Astrocyte of the hippocampus (primary cell): Measurements from ENCODE around the gene LCP2.
"Not testable (repeated sequence)": the region's sequence is repeated elsewhere in the genome, so short reads cannot be mapped to it uniquely, and the experiment has no call there.

ENCODE experiments used
- DNase-seq: peaks from one replicate; pipeline ENCODE4 v3.0.0; 2011; ENCODE audit warnings: low read depth, low spot score

The LCP2 gene

DNA sequence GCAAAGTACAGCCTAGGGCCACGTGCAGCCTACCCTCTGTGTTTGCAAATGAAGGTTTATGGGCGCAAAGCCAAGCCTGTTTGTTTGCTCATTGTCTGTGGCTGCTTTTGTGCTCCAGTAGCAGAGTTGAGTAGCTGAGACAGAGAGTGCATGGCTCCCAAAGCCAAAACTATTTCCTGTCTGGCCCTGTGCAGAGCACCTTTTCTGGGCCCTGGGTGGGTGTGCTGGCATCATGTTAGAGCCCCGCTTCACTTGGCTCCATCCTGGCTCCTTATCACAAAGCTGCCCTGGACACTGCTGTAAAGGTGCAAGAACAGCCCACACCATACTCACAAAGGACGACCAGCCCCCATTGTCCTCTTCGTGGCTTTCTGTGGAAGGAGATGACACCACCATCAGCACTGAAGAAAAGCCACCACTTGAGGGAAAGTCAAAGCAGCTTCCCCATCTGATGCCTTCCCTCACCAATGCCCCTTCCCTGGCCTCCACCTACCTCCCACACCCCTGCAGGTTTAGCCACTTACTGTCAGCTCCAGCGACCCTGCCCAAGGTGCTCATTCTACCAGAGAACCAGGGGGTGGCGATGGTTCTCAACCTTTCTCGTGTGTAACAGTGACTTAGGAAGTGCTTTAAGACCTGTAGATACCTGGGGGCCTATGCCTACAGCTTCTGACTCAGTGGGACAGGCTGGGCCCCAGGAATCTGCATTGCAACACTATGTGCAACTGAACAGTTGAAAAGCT is 23.4 kb downstream of the LCP2 start:
- DNase-seq = peak; percentile 29

GRCh38 chr5:170270293-170271069 is 27.1 kb downstream of the LCP2 start:
- no peak for DNase-seq

DNA sequence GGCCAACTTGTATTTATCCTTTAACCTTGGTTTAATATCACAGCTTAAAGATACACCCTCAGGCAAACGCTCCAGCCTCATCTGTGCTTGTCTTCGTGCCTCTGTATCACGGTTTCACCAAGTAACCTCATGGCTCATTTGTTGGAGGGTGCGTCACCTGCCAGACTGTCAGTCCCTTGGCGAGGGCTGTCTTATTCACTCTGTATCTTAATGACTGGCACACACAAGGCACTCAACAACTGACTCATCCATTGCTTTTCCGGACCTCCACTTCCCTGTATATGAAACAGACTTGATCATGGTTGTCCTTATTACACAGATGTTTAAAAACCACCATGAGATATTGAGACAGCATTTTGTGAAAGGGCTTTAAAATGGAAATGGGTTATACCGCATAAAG is 28.0 kb downstream of the LCP2 start:
- peak; percentile 37 for DNase-seq

DNA sequence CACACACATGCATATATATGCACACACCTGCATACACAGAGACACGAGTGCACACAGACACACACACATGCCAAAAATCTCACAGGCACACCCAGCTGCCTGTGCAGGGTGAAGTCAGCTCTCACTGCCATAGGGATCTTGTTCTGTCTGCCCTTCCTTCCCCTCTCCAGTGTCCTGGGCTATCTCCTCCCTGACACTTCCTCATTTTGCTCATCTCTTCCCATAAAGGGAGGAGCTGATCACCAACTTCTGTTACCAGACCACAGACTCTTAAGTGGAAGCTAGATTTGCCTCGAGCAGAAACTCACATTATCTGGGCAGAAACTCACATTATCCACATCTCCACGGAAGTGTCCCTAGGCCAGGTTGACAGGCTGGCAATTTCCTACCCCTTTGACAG is 28.7 kb downstream of the LCP2 start:
- DNase-seq = no peak

- no peak for DNase-seq
Observed at GRCh38 chr5:170268153-170268689, 29.4 kb downstream of the LCP2 start.

DNA sequence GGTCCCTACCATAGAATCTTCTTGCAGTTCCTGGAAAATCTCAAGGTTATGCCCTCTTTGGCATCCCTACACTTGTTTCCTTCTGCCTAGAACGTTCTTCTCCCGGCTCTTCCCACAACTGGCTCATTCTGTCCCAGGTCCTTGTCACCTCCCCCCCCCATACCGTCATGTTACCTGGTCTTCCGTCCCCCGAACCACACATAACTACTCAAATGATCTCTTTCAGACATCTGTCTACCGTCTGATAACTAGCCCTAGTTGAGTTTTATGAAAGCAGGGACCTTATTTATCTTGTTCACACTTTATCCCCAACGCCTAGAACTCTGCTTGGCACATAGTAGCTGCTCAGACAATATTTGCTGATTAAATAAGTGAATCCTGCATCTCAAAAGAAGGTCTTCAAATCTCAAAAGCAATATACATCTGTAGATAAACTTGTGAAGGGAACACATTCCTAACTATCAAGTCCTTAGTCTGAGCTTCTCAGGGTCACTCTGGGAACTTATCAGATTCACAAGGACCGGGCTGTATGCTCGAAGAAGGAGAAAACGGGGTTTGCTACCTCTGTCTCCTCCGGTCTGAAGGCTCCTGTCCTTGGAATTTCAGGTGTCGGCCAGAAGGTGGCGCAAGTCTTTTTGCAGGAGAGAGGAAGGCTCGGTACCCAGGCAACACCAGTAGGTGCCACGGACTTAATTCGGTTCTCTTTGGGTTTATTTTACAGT is 30.0 kb downstream of the LCP2 start:
- DNase-seq = peak; percentile 81

DNA sequence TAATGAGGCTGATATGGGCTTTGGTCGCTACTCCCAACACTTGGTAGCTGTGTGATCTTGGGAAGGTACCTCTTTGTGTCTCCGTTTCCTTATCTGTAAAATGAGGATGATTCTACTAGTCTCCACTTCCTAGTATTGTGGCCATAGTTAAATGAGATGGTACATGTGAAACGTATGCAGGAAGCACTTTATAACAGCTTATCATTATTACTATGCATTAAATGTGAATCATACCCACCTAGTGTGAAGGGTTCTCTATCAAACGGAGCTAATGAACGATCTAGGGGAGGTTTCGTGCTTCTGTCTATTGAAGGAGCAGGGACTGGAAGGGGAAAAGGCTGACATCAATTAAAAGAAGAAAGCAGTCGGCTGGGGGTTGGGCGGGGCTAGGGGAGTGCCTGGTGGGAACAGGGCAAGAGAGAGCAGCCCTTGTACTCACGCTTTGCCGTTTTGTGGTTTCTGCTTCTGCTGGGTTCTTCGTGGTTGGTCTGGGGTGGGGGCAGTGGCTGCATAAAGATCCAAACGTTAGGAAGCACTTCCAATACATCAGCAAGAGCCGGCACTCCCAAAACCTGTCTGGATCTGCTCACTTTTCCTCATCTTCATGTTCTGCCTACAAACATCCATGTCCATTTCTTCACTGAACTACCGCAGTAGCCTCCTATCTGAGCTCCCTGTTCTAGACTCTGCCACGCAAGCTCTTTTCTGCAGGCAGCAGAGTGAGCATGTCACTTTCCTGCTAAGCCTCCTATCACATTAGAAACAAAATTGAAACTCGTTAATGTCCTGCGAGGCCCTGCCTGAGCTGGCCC is 30.8 kb downstream of the LCP2 start:
- no peak for DNase-seq

DNA sequence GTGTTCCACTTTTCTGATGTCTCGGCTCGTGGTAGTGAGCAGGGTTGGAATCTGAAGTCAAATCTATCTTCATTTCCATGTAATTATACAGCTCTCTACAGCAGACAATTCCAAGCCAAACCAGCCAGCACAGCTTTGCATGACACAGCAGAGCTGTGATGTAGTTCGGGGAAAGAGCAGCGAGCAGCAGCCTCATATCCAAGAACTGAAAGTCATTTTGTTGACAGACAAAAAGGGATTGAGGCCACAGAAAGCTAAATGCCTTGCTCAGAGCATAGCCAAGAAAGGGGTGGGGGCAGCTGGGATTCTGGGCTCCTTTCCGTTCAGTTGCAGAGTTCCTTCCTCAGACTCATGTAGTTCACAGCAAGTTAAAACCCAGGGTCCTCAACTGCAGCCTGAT is 32.1 kb downstream of the LCP2 start:
- DNase-seq = peak; percentile 63

DNA sequence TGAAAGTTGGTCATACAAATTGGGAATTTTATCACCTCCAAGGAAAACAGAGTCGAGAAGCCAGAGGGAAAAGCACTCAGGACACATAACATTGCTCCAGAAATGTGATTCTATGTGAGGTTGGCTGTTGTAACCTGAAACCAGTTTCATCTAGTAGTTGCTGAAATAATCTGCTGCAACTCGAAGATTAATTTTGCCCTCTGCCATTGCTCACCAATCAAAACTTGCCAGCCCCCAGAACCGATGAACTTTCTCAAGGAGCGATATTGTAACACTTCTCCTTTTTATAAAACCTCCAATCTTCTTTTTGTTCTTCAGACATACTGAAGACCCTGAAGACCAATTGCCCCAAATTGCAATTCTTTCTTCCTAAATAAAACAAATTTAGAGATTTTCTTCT is 33.7 kb downstream of the LCP2 start:
- no peak for DNase-seq

DNA sequence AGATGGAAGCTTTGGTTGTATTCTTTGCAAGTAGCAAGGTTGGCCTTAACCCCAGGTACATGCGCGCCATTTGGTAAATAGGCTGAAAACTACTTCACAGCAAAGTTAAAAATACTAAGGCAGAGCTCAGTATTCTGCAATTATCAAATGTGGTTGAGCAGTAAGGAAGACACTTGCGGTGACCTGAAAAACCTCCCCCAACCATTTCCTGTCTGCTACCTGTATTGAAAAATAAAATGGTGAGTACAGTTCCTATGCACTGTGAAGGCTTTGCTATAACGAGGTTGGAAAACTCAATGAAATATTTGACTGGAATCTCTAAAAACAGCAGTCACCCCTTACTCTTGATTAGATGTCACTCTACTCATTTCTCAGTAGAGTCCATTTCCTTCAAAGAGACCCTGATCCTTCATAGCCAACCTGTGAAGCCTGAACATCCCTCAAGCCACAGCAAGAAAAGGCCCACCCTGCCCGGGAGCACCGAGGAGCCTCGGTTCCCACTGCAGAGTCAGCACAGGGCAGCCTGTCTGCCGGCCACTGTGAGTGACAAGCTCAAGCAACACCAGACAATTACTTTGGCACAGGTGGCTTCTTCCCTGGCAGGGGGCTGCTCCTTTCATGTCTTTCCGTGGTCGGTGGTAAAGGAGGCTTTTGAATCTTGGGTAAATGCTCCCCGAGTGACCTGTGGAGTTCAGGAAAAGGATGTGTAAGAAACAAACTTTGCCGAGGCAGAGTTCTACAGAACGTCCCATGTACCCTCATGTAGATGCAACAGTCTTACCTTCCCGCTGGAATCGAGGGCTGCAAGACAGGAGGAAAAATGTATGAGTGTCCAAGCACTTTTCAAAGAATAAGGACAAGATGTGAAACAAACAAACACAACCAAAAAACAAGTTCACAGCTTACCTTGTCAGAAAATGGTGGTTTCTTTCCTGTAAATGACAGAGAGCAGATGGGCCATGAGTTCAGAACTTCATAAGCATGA is 35.2 kb downstream of the LCP2 start:
- no peak for DNase-seq

- no peak for DNase-seq
Observed at GRCh38 chr5:170261528-170262043, 36.0 kb downstream of the LCP2 start.

- DNase-seq = no peak
Observed at GRCh38 chr5:170257370-170257769, 40.2 kb downstream of the LCP2 start.

- DNase-seq = no peak
Observed at GRCh38 chr5:170256571-170256970, 41.0 kb downstream of the LCP2 start.

GRCh38 chr5:170254056-170254455 is 43.5 kb downstream of the LCP2 start:
- no peak for DNase-seq

GRCh38 chr5:170252720-170253350 is 44.7 kb downstream of the LCP2 start:
- DNase-seq = no peak

DNA sequence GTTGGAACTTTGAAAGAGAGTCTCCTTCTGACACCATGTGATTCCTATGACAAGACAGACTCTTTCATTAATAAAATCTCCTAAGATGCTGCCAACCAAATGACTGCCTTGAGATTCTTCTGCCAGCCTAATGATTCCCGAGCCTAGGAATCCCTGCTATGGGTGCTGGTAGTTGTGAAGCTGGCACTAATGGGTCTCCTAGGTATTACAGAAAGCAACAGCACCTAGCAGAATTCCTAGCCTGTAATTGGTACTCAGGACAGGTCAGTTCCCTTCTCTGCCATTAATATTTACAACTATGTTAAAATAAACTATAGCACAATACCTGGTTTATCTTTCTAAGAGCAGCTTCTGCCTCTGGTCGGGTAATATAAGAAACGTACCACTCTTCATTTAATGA is 45.5 kb downstream of the LCP2 start:
- DNase-seq = no peak

DNA sequence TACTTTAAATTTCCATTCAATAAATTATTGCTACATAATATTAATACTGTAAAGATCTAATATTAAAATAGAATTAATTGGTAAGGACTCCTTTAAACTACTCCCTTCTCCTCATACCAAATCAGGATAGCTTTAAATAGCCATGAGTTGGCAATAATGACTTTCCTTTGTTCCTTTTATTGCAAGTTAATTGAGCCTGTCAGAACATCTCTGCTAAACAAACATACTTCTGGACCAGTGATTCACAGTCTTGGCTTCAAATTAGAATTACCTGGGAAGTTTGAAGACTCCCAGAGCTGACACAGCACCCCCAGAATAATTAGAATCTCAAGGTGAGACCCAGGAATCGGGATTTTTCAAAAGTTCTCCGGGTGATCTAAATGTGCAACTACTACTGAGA is 46.1 kb downstream of the LCP2 start:
- DNase-seq = no peak

DNA sequence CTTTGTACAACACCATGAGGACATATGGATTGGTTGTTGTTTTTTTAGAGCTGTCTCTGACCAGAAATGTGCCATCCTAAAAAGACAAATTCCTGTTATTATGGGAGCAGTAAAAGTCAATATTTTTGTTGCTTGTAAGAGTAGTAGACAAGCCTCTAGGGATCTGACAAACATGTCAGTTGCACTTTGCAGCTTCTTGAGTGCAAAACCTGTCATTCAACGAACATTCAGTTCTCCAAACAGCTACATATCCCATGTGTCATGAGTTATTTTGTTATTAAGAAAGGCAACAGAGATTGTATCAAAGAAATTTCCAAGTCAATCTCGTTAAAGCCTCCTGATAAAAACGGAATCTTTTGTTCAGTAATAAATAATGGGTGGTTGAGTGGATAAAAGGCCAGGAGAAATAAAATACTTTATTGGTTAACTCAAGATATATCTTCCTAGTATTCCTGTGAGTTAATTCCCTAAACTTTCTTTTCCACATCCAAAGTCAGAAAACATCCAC is 46.7 kb downstream of the LCP2 start:
- no peak for DNase-seq

DNA sequence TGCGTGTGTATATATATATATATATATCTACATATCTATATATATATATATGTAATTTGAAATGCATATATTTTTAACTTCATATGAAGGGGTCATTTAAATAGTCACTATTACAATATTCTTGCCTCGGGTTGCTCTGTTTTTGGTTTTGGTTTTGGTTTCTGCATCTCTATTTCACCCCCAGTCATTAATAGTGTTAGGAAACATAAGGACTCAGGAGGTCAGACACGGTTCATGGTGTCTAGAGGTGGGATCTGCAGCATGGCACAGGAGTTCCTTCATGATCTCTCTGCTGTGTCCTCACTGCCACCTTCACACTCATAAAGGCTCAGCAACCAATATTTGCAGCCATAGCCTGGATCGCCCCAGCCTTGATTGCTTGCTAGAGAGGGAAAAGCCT is 48.2 kb downstream of the LCP2 start:
- DNase-seq = no peak

GRCh38 chr5:170248931-170249227 is 48.7 kb downstream of the LCP2 start:
- not testable (repeated sequence) for DNase-seq
